ENCODE results near the gene NFXL1. TPM values are rescaled to one million over a fixed set of nuclear protein-coding genes. Genes with fewer than 3 reads are reported as not detected.

The NFXL1 gene
- total and polyA plus RNA-seq, 10 donors = 3.8 to 18.5 (median 13.4) TPM

- TF ChIP-seq, protein P1, sequence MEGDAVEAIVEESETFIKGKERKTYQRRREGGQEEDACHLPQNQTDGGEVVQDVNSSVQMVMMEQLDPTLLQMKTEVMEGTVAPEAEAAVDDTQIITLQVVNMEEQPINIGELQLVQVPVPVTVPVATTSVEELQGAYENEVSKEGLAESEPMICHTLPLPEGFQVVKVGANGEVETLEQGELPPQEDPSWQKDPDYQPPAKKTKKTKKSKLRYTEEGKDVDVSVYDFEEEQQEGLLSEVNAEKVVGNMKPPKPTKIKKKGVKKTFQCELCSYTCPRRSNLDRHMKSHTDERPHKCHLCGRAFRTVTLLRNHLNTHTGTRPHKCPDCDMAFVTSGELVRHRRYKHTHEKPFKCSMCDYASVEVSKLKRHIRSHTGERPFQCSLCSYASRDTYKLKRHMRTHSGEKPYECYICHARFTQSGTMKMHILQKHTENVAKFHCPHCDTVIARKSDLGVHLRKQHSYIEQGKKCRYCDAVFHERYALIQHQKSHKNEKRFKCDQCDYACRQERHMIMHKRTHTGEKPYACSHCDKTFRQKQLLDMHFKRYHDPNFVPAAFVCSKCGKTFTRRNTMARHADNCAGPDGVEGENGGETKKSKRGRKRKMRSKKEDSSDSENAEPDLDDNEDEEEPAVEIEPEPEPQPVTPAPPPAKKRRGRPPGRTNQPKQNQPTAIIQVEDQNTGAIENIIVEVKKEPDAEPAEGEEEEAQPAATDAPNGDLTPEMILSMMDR (IDR thresholded peaks at IDR 0.05 in 8 of 11, conservative IDR thresholded peaks at IDR 0.05 in 3 of 11) = no peak
- TF ChIP-seq POLR2AphosphoS5 (IDR thresholded peaks at IDR 0.05) (no peak), POLR2A (IDR thresholded peaks at IDR 0.05) (no peak)
- intact Hi-C loops (cut with DNase I; ENCODE audit: low total_unique reads) = no loop called here
- DNase-seq = no peak
- H3K27ac ChIP-seq = no peak overlapping the region
- no peak overlapping the region for H3K4me3 ChIP-seq
- no peaks in the 10 kb centered on the region for H3K27me3 ChIP-seq (replicated peaks in 1 of 7)
- 68 to 93% (median 85%) methylated on average over 1 of the region's 1 CpG for WGBS, 5 donors
- H3K4me1 ChIP-seq = no peaks in the 10 kb centered on the region
- H3K9me3 ChIP-seq = no peaks in the 10 kb centered on the region
- peaks cover 2 to 98% (median 61%) of the 10 kb centered on the region in 6 donors for H3K36me3 ChIP-seq
These were observed 14.7 kb downstream of the NFXL1 start for GRCh38 chr4:47899639-47900038.

DNA sequence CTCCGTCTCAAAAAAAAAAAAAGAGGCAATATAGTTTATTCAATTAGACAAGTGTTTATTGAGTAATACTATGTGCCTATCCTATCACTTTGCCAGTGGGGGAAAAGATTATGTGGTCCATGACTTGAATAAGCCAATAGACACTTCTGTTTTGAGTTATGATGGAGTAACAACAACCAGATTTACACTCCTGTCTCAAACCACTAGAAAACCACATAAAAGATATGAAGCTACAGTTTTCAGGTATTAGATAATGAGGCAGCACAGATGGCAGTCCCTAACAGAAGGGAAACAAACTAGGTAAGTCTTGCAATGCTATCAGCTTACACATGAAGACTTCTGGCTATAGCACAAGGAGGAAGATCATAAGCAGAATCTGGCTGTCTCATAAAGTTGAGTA lies 22.5 kb downstream of the NFXL1 start:
- WGBS, 5 donors = 95 to 100% (median 96%) methylated on average over 1 of the region's 1 CpG
- H3K36me3 ChIP-seq = peaks cover 0 to 100% (median 75%) of the 10 kb centered on the region in 6 donors

GRCh38 chr4:47882228-47882627 lies 32.2 kb downstream of the NFXL1 start:
- no peak for DNase-seq
- intact Hi-C loops (cut with DNase I; ENCODE audit: low total_unique reads) = no loop called here
- H3K27ac ChIP-seq = no peak overlapping the region
- 96 to 99% (median 97%) methylated on average over 3 of the region's 3 CpGs for WGBS, 5 donors
- H3K4me1 ChIP-seq = no peaks in the 10 kb centered on the region
- H3K9me3 ChIP-seq = no peaks in the 10 kb centered on the region
- H3K36me3 ChIP-seq = peaks cover 4 to 99% (median 54%) of the 10 kb centered on the region in 6 donors
- no peak for TF ChIP-seq POLR2A (IDR thresholded peaks at IDR 0.05)
- no peak for TF ChIP-seq POLR2AphosphoS5 (IDR thresholded peaks at IDR 0.05)
- TF ChIP-seq, protein P1 (IDR thresholded peaks at IDR 0.05 in 8 of 11, conservative IDR thresholded peaks at IDR 0.05 in 3 of 11) = no peak
- no peaks in the 10 kb centered on the region for H3K27me3 ChIP-seq (replicated peaks in 1 of 7)
- no peak overlapping the region for H3K4me3 ChIP-seq

More for the DNA sequence above, 22.5 kb downstream of the NFXL1 start:
- no peak overlapping the region for H3K27ac ChIP-seq
- no peak overlapping the region for H3K4me3 ChIP-seq
- no peaks in the 10 kb centered on the region for H3K4me1 ChIP-seq
- intact Hi-C loops (cut with DNase I; ENCODE audit: low total_unique reads) = no loop called here
- H3K27me3 ChIP-seq (replicated peaks in 1 of 7) = no peaks in the 10 kb centered on the region
- H3K9me3 ChIP-seq = no peaks in the 10 kb centered on the region
- no peak for TF ChIP-seq POLR2AphosphoS5 (IDR thresholded peaks at IDR 0.05)
- TF ChIP-seq POLR2A (IDR thresholded peaks at IDR 0.05) = no peak
- TF ChIP-seq, protein P1 (IDR thresholded peaks at IDR 0.05 in 8 of 11, conservative IDR thresholded peaks at IDR 0.05 in 3 of 11) = no peak
- DNase-seq = no peak

- no peaks in the 10 kb centered on the region for H3K27me3 ChIP-seq (replicated peaks in 1 of 7)
- intact Hi-C loops (cut with DNase I; ENCODE audit: low total_unique reads) = no loop called here
- H3K36me3 ChIP-seq = peaks cover 3 to 99% (median 61%) of the 10 kb centered on the region in 6 donors
- no peak for TF ChIP-seq POLR2A (IDR thresholded peaks at IDR 0.05)
- TF ChIP-seq POLR2AphosphoS5 (IDR thresholded peaks at IDR 0.05) = no peak
- TF ChIP-seq, protein P1 (IDR thresholded peaks at IDR 0.05 in 8 of 11, conservative IDR thresholded peaks at IDR 0.05 in 3 of 11) = no peak
- H3K9me3 ChIP-seq = peaks cover 0 to 1% (median 0%) of the 10 kb centered on the region in 8 donors
- no peaks in the 10 kb centered on the region for H3K4me1 ChIP-seq
- H3K27ac ChIP-seq = no peak overlapping the region
- no peak for DNase-seq
- H3K4me3 ChIP-seq = no peak overlapping the region
These were observed 34.9 kb downstream of the NFXL1 start for GRCh38 chr4:47879458-47879857.

All from spleen (tissue), 11 donors.